ENCODE results near the gene OGFR.

DNA sequence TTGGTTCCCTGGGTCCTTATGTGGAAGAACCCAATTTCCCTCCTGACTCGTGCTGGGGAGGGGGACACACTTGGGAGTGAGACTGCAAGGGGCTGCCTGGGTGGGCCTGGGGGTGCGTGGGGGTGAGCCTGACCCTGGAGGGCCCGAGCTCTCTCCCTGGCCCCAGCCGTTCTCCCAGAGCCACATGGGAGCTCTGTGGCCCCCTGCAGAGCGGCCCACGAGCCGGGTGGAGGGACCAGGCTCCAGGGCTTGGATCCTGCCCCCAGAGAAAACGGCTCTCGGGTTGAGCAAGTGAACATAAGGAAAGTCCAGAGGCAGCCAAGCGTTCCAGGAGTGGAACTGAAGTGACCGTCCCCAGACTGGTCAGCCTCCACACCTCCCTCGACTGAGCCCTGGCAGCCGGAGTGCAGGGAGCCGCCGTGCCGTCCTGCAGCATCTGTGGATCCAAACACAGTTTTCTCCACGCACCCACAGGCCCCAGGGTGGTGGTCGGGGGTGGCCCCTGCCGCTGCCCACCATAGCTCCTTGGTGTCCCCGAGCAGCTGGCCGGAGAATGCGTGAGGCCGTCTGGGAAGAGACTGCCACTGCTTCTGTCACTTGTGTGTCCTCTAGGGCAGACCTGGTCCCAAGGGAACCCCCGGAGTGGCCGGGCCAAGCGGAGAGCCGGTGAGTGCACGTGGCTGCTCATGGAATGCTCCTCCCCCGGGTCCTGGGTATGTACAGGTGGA, 22.8 kb downstream of the OGFR start:
- TF ChIP-seq, protein P1, sequence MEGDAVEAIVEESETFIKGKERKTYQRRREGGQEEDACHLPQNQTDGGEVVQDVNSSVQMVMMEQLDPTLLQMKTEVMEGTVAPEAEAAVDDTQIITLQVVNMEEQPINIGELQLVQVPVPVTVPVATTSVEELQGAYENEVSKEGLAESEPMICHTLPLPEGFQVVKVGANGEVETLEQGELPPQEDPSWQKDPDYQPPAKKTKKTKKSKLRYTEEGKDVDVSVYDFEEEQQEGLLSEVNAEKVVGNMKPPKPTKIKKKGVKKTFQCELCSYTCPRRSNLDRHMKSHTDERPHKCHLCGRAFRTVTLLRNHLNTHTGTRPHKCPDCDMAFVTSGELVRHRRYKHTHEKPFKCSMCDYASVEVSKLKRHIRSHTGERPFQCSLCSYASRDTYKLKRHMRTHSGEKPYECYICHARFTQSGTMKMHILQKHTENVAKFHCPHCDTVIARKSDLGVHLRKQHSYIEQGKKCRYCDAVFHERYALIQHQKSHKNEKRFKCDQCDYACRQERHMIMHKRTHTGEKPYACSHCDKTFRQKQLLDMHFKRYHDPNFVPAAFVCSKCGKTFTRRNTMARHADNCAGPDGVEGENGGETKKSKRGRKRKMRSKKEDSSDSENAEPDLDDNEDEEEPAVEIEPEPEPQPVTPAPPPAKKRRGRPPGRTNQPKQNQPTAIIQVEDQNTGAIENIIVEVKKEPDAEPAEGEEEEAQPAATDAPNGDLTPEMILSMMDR (IDR thresholded peaks at IDR 0.05): no peak
- no peak for TF ChIP-seq EZH2 (IDR thresholded peaks at IDR 0.05)
- TF ChIP-seq EZH2phosphoT487 (IDR thresholded peaks at IDR 0.05): no peak

All from neural progenitor cell (in vitro differentiated cells).